CD4-positive, alpha-beta T cell treated with Interleukin-1 beta for 1 hour (primary cell): ENCODE data around the gene SOBP.
"Not testable (repeated sequence)": the region's sequence is repeated elsewhere in the genome, so short reads cannot be mapped to it uniquely, and the experiment has no call there.

ENCODE experiments used
- DNase-seq, 2 donors: peaks; one replicate each; pipeline ENCODE4 v3.0.0-alpha.2; 2020 to 2022

SOBP gene

DNA sequence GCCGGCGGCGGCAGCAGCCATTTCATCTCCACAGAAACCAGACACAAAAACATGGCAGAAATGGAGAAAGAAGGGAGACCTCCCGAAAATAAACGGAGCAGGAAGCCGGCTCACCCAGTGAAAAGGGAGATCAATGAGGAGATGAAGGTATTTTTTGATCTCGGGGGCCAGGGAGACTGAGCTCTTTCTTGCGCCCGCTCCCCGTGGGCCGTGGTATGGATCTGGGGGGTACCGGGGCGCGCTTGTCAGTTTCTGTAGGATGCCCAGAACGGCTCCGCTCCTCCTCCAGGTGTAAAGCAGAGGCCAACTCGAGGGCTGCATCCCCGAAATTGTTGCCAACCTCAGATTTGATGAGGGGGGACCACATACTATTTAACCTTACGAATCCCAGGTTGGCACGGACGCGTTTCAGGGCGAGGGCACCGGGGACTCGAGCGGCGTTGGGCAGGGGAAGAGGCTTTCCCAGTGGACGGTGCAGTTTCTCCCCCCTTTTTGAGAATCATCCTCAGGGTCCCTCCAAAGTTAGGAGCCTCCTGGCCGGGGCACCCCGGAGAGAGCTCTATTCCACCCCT lies 735 bp downstream of the SOBP start:
- no peak for DNase-seq

DNA sequence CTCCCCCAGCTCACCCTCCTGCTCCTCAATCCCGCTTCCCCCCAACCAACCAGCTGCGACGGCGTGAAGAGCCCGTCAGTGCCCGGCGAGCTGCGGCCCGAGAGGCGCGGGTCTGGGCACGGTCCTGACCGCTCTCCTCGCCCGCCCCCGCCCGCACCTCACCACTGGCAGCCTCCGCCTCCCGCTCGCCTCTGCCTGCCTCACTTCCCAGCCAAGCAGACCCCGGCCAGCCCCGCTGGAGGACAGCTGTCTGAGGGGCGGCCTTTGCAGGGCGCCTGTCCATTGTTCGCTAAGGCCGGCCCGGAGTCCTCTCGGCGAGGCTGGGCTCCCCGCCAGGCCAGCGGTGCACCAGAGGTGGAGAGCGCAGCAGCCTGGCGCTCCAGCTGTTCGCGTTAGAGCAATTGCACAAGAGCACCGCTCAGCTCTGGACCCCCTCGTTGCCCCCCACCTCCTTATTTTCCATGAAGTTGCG lies 1.3 kb downstream of the SOBP start:
- DNase-seq, result no peak

DNA sequence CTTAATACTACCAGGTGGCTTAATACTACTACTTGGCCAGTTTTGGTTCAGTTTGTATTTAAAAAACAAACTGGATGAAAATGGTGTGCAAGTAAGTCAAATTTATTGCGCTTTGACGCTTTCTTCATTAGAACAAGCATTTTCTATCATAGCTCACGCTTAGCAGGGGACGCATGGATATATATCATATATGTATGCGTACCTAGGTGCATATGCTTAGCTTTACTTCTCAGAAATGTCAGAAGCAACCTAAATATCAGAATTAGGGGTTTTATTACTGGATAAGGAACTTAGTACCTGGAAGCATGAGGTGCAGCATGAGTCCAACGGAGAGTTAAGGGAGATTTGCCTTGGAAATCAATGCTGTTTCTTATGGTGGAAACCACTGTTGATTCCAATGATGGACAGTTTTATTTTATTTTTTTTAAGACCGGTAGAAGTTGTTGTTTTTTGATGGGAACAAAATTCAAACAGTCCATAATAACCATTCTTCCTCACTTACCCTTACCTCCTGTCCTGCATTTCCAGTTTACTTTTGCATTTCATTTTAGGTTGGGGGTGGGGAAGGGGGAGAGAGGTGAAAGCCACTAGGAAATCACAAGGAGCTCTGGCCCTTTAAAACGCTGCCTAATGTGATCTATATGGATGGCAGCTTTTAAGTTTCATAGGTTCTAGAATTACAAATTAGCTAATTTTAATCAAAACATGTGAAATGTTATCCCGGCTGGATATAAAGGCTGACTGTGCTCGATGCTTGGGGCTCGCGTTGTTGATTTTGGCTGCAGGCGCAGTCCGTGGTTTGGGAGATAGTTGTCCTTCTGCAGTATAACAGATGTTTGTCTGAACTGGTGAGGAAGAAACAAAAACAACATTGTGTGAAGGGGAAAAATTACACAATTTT lies 2.1 kb downstream of the SOBP start:
- DNase-seq, result no peak

DNA sequence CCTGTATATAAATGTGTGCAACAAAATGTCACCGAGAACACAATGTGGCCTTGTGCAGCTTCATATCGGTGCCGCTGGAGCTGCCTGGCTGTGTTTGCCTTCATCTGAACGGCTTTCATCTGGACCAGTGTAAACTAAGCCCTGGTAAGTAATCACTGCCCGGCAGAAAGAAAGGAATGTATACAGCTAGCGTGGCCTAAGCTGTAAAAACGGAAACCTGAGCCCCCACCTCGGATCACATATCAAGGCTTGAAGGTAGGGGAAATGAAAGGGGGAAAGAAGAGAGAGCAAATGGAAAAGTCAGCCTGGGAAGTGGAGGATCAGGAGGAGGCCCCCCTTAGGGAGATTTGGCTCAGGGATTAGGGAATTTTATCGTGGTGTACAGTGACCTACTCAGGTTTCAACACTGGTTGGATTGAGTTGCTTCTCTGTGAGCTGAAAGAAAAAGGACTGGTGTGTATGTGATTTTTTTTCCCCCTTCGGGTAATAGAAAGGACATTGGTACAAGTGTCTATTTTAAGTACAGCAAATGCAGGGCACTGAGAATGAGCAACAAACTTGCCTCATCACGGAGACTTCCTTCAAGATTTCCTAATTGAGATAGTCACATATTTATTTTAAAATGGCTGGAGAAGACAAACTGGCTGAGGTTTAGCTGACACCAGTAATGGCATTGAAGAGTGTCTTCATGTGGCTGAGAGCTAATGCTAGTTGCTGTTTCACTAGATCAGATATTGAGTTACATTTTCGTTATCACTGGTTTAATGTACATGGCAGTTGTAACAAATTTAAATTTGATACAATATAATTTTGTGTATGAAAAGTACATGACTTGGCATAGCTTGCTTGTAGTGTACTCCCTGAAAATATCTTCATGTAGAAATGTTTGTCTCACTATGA lies 3.5 kb downstream of the SOBP start:
- DNase-seq, result no peak

DNA sequence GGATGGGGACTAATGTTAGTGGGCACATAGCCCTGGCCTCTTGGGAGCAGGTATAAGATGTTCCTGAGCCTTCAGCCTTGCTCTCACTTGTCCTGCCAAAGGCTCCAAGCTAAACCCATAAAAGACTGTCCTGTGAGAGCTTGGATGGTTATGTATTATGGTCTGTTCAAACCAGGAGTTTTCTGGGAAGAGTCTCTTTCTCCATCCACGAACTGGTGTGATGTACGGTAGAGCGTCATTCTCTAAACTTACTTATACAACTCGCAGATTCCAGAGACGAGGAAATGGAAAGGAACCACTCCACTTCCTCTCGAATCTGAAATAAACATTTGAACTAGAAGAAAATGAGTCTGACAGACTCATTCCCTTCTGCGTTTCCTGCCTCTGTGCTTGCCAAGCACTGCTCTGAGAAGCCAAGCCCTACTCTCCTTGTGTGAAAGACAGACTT lies 5.3 kb downstream of the SOBP start:
- no peak for DNase-seq

DNA sequence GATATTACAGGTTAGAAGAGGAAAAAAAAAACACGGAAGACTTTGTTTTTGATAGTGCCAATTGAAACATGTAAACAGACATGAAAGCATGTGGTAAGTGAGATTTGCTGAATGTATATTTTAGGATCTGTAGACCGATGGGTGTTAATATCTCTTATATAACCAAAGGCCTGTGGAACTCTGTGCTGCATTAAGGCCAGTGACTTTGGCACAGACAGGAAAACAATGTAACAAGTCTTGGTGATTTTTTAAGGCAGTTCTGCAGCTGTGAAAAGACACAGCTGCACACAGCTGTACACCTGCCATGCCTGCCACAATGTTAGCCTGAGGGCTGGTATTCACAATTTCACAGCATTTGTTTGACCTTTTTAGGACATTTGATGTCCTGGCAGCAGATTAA lies 6.1 kb downstream of the SOBP start:
- no peak for DNase-seq

DNA sequence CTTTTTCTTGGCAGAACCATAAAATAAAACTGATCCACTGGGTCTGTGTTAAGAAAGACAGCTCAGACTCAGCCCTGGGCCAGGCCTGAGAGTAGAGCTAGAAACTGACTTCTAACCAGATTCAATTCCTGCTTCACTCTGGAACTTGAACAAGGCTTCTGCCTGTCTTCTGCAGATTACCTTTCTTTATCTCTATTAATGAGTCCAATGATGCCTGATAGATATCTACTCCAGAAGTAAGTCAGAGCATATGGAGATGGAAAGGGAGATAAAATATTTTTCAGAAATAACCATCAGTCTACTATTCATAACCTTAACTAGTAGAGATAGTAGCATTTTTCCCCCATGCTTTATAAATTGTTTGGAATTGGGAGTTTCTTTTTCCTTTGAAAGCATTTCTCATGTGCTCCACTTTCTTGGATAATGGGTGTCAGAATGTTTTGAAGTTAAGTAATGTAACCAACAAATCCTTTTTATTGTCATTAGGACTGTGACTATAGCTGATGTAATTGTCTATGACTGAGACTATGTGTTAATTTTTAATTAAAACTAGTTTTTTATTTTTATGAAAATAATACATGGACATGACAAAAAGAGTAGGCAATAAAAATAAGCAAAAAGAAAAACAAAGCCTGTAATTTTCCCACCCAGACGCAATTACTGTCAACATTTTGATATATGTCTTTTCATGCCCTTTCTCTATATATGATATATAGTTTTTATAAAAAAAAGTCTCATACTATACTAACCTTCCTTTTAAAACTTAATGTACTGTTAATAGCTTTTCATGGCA lies 7.2 kb downstream of the SOBP start:
- no peak for DNase-seq

DNA sequence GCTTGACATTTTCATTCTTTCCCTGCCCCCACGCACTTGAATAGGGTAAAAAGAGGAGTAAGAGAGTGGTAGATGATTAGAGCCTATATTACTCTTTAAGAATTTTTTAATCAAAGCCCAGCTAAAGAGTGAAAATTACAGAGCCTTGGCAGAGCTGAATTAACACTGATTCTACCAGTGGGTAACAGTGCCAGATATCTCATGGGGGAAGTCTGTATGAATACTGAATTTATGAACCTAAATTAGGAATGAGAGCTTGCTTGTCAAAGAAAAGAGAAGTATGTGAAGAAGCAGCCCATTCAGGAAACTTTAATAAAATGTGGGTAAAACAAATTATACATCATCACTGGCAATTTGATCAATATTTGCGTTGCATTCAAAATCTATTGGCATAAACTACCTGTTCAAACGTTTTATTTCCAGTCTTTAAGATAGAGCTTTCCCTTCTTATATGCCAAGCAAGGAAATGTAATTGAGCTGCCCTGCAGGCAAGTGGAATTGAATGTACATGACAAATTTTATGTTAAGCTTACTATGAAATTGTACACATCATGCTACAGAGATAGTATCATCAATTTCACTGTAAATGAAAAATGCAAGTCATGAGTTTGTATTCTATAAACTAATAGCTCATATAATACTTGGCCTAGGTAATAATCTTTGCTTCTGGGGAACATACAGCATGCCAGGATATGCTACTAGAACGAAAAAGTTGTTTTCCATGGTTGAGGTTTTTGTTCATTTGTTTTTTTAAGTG lies 14.5 kb downstream of the SOBP start:
- no peak for DNase-seq

DNA sequence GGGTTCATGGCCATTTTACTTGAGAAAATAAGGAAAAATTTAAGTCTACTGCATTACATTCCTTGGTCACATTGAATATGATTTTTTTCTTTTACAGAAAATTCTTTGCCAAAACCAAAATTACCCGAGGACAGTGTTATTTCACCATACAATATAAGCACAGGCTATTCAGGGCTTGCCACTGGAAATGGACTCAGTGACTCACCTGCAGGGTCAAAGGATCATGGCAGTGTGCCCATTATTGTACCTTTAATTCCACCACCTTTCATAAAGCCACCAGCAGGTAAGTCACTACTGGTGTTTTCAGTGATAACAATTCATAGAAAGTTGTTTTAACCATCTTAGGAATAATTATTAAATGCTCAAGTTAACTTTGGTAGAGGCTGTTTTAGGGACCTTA lies 16.2 kb downstream of the SOBP start:
- no peak for DNase-seq

DNA sequence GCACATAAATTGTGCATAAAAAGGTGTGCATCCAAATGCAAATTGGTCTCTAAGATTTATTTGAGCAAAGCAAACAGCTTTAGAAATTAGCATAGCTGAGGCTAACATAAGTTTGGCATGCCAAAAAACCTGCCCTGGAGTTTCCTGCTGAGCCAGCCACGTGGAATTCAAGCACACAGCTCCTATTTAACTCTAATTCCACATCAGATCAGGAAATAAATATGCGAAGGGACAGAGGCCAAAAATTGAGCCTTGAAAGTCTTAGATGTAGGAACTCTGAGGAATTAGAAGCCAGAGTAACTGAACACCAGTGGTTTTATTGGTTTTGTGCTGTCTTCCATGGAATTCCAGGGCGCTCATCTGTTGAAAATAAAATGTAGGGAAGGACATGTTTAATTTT lies 19.6 kb downstream of the SOBP start:
- no peak for DNase-seq

DNA sequence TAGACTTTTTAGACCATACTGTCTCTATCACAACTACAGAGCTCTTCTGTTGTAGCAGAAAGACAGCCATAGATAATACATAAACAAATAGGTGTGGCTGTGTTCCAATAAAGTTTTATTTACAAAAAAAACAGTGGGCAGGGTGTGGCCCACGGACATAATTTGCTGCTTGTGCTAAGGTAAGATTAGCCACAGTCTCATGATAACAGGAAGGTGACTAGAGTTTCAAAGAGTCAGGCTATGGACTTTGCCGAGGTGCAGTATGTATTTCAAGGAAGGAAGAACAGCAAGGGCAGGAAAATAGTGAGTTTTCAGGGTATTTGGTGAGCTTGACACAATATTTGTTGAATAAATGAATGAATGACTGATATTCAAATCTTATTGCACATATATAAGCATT lies 20.2 kb downstream of the SOBP start:
- no peak for DNase-seq

DNA sequence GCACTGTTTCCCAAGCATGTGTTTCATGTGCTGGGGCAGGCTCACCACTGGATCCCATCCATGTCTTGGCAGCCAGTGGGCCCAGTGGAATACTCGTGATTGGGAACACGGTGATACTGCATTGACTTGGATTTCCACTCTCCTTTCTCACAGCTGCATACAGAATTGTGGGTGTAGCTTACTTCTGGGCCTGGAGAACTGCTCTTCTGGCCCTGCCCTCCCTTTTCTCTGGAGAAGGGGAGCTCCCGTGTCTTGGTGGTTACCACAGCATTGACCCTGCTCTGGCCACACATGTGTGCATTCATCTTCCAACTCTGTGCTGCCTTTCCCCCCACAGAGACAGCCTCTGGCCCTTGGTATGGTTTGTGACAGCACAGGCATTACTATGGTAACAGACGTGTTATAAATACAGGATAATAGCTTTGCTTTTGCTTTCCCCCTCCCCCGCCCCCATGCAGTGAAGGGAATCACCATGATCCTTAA lies 21.6 kb downstream of the SOBP start:
- DNase-seq, result no peak

DNA sequence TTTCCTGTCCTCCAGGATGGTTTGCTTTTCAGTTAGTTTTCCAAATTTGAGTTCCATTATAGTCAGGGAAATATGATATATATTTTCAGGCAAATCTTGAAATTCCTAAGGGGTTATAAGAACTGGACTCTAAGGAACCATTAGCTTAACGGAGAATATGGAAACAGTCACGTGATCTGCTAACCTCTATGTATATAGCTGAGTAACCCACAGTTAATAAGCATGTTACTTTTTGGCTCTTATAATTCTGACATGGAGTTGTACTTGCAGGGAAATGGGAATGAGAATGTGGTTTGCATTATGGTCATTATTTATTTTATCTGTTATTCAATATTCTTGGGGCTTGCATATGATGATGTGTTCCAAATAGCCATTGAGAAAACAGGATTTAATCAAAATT lies 23.3 kb downstream of the SOBP start:
- DNase-seq, result no peak

DNA sequence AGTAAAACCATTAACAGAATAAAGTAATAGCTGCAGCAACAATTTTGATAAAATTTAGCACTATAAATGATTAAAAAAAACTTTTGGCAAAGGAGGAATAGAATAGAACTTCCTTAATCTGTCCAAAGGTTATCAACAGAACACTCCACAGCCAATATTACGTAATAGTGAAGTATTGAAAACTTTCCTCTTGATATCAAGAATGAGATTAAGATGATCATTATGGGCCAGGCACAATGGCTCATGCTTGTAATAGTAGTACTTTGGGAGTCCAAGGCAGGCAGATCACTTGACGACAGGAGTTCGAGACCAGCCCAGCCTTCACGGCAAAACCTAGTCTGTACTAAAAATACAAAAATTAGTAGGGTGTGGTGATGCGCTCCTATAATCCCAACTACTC lies 26.0 kb downstream of the SOBP start:
- DNase-seq, result no peak

DNA sequence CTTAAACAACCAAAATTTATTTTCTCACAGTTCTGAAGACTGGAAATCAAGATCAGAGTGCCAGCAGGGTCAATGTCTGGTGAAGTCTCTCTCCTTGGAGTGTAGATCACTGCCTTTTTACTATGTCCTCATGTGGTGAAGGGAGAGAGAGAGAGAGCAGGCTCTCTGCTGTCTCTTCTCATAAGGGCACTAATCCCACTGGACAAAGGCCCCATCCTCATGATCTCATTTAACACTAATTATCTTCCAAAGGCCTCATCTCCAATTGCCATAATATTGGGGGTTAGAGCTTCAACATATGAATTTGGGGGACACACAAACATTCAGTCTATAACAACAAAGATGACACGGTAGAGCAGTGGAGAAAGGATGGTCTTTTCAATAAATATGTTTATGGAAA lies 27.4 kb downstream of the SOBP start:
- DNase-seq, result no peak

DNA sequence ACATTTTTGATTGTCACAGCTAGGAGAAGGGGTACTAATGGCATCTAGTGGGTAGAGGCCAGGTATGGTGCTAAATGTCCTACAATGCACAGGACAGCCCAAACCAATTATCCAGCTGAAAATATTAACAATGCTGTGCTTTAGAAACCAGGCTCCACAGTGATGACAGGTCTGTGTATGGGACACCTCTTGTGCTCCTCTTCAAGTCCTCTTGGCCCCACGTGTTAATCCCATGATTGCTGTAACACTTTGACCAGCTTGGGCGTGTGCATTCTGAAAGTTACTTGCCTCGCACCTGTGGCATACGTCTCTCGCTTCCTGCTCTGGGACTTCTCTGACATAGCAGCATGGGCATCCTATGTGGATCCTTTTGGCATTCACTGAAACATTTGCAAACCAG lies 29.3 kb downstream of the SOBP start:
- DNase-seq, result not testable (repeated sequence)

DNA sequence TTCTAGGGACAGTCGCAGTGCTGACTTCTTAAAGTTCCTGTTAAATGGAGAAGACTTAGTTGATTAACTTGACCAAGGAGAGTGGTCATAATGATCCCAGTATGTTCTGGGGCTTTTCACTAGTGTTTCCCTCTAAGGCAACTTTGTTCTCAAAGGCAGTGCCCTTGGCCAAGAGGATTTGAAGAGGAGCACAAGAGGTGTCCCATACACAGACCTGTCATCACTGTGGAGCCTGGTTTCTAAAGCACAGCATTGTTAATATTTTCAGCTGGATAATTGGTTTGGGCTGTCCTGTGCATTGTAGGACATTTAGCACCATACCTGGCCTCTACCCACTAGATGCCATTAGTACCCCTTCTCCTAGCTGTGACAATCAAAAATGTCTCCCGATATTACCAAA lies 30.8 kb downstream of the SOBP start:
- not testable (repeated sequence) for DNase-seq

DNA sequence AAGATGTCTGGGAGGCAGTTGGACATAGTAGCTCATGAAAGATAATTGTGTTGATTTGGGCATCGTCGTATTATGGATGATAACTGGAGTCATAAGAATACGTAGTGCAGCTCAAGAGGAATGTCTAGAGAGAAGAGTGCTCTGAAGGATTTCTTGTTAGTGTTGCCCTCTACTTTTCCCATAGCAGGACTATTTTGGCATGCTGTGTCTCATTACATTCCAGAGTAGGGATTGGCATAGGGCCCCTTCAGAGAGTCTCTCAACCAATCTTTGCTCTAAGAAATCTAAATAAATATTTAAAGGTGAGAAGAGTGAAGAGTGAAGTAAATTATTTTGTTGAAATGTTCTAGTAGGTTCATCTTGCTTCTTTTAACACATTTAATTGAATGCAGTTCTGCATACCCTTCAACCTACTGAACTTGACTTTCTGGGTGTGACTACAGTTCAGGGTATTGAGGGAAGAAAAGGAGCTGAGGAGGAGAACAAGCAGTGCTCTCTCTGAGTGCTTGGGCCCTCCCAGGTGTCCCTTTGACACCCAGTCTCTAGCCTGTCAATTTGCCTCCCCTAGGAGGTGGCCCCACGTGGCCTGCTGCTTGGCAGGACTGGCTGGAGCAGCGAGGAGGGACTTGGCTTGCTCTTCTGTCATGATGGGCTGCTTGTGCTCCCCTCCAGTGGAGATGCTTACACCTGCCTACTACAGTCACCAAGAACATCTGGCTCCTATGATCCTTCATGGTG lies 33.3 kb downstream of the SOBP start:
- DNase-seq, result no peak

DNA sequence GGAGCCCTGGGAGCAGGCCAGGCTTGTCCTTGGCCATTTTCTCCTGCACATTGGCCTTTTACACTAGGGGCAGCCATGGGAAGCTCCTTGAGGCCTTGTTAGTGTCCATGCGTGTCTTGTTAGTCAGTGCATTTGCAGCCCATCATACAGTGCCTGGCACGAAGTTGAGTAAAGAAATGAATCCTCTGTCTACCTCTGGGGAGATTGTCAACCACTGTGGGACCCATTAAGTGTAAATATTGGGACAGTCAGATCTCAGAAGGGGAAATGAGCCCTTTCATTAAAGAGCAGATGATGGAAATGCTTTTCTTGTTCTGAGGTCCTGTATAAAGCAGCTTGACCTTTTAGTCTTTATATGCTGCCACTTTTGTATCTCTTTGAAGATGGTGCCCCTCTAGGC lies 33.9 kb downstream of the SOBP start:
- DNase-seq, result no peak

DNA sequence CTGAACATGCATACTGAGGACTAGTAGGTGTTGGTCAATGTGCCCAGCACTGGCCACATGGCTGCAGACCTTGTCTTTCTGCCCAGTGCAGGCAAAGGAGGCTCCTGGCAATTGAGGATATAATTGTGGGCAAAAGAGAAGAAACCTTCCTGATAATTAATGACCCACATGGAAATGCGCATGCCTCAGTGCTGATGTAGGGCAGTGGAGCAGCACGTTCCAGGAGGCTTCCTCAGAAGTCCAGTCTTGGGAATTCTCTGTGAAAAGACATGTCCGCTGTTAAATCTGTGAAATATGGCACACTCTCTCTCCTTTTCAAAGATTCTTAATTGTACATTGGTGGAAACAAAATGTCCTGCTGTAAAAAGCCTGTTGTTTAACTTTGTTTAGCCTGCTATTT lies 34.7 kb downstream of the SOBP start:
- no peak for DNase-seq

DNA sequence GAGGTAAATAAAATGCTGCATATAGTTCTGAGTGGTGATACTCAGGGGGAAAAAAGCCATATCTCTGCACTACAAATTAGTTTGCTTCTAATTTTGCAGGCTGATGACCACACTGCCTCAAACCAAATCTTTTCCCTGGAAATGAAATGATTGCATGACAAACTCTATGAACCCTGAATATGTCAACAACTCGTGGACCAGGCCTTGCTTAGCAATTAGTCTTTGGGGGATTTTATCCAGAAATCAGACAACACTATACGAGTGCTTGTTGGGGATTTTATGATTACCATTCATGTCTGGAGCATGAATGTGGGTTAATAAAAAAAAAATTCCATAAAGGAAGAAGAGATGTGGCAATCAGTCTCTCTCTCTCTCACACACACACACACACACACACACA lies 42.0 kb downstream of the SOBP start:
- DNase-seq, result no peak
